WTC11 (cell line): Measurements from ENCODE around the gene MGAT5B.

Experiments used
- CTCF ChIP-seq: fragments of 200-600 bp; IDR thresholded peaks from 2 replicates; pipeline ENCODE4 v1.8.0; 2022; ENCODE audit warnings: antibody characterized with exemption
- NR3C1 ChIP-seq: sonication (generic); formaldehyde crosslinking; conservative IDR thresholded peaks from 2 replicates; pipeline ENCODE4 v1.8.1; 2023; ENCODE audit warnings: low read depth, mild to moderate bottlenecking, missing genetic modification reagents

GRCh38 chr17:76951375-76951905 lies 83.2 kb downstream of the MGAT5B start:
- TF ChIP-seq CTCF (no peak), NR3C1 (no peak)
